GM12865 (cell line): ENCODE measurements around the gene ELMO1.
A peak's percentile ranks its signal among the peaks of the same experiment; 100 is the strongest.

Experiments used
- DNase-seq: peaks from one replicate; pipeline ENCODE4 v3.0.0; 2010; ENCODE audit warnings: low read depth
- H3K4me3 ChIP-seq: 2 replicates; pipeline ENCODE4 v1.5.1; 2011; ENCODE audit warnings: mild to moderate bottlenecking, low read depth, low read length, control low read depth
- CTCF ChIP-seq: IDR thresholded peaks from 2 replicates; pipeline ENCODE4 v1.5.1; 2011; ENCODE audit warnings: low read length, control low read depth, low read depth, inconsistent platforms; ENCODE audit not compliant: insufficient read depth; ENCODE audit errors: missing control alignments

ELMO1 gene

DNA sequence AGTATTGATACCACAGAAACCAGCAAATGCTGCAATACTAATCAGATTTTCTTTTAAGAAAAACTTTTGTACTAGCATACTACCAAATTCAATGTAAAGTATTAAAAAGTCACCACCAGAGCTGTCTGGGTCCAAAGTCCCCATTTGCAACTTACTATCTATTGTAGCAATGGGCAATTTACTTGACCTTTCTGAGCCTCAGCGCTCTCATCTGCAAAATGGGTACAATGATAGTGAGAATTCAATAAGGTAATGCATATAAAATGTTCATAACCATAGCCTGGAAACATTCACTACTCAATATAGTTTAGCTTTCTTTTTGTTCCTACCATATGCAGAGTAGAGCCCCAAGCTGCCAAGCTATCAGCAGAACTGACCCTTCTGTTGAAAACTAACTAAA, 337.2 kb downstream of the ELMO1 start:
- no peak for TF ChIP-seq CTCF

GRCh38 chr7:37110660-37111424, 337.8 kb downstream of the ELMO1 start:
- H3K4me3 ChIP-seq, result no peak overlapping the region
- no peak for TF ChIP-seq CTCF
- no peak for DNase-seq

More for the DNA sequence above, 337.2 kb downstream of the ELMO1 start:
- DNase-seq, result no peak
- H3K4me3 ChIP-seq, result no peak overlapping the region

DNA sequence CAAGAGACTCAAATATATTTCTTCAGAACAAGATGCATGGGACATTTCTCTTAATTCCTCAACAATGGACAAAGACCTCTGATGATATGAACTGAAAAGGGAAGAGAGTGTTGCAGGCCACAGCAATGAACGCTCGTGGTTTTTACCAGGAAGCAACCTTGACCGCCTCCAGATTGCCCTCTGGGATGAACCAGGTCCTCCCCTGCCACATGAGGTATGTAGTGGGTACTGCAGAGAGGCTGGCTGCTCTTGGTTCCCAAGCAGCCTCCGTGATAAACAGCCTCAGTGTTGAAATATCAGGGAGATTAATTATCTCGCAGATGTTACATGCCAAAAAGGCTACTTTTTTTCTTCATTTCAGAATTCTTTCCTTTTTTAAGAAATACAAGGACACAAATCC, 338.8 kb downstream of the ELMO1 start:
- DNase-seq, result peak; percentile 3
- no peak for TF ChIP-seq CTCF
- no peak overlapping the region for H3K4me3 ChIP-seq

- TF ChIP-seq CTCF, result no peak
- DNase-seq, result no peak
- no peak overlapping the region for H3K4me3 ChIP-seq
These were observed 339.5 kb downstream of the ELMO1 start for GRCh38 chr7:37109016-37109683.

GRCh38 chr7:37108615-37109014, 340.0 kb downstream of the ELMO1 start:
- no peak for TF ChIP-seq CTCF
- no peak for DNase-seq
- no peak overlapping the region for H3K4me3 ChIP-seq

DNA sequence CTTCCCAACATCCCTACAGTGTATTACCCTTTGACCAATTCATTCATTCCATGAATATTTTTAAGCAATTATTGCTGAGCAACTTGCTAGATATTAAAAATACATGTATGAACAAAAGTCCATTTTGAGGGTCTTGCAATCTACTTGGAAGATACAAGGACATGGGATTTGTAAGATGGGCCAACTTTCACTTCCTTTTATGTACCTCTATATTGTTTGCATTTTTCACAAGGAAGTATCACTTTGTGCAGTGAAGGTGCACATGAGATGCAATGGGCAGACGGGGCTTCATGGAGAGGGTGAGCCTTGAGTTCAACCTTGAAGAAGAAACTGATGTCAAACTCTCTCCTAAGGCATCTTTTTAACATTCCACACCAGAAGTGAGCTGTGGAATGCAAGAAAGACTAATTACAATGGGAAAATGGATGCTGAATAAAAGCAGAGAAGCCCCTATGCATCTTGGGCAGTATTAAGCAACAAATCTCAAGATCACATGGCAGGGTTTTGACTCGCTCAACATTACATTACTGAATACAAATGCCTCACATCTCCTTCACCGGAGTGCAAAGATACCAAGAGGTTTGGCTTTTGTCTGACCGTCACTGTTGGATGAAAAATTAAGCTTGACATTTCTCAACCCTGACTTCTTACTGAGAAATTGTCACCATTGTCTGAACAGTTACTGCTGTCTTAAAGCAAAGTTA, 341.5 kb downstream of the ELMO1 start:
- no peak for TF ChIP-seq CTCF
- H3K4me3 ChIP-seq, result no peak overlapping the region
- DNase-seq, result no peak
